ENCODE data around the gene DUSP6.

Gene DUSP6

GRCh38 chr12:89373763-89374572 lies 21.7 kb upstream of the DUSP6 start:
- no peak for DNase-seq

- no peak for DNase-seq
Observed at GRCh38 chr12:89372584-89373370, 20.5 kb upstream of the DUSP6 start.

- DNase-seq, result no peak
Observed at GRCh38 chr12:89370850-89371249, 18.5 kb upstream of the DUSP6 start.

- DNase-seq, result no peak
Observed at GRCh38 chr12:89370421-89370831, 18.1 kb upstream of the DUSP6 start.

GRCh38 chr12:89369166-89369565 lies 16.9 kb upstream of the DUSP6 start:
- no peak for DNase-seq

GRCh38 chr12:89368391-89368790 lies 16.1 kb upstream of the DUSP6 start:
- DNase-seq, result no peak

- no peak for DNase-seq
Observed at GRCh38 chr12:89366676-89367364, 14.5 kb upstream of the DUSP6 start.

GRCh38 chr12:89364631-89365030 lies 12.3 kb upstream of the DUSP6 start:
- no peak for DNase-seq

GRCh38 chr12:89364058-89364457 lies 11.8 kb upstream of the DUSP6 start:
- DNase-seq, result no peak

- DNase-seq, result no peak
Observed at GRCh38 chr12:89363582-89363981, 11.3 kb upstream of the DUSP6 start.

GRCh38 chr12:89363084-89363483 lies 10.8 kb upstream of the DUSP6 start:
- no peak for DNase-seq

GRCh38 chr12:89359615-89360014 lies 7.3 kb upstream of the DUSP6 start:
- DNase-seq, result no peak

- no peak for DNase-seq
Observed at GRCh38 chr12:89358805-89359204, 6.5 kb upstream of the DUSP6 start.

GRCh38 chr12:89357297-89357730 lies 5.0 kb upstream of the DUSP6 start:
- DNase-seq, result no peak

- no peak for DNase-seq
Observed at GRCh38 chr12:89356069-89356665, 3.9 kb upstream of the DUSP6 start.

GRCh38 chr12:89355243-89356068 lies 3.2 kb upstream of the DUSP6 start:
- DNase-seq, result peak in 1 of 2 experiments; percentile 16

- DNase-seq, result peak in 1 of 2 experiments; percentile 15
Observed at GRCh38 chr12:89354612-89355067, 2.3 kb upstream of the DUSP6 start.

- DNase-seq, result peak; percentile 77 to 81
Observed at GRCh38 chr12:89353823-89354611, 1.7 kb upstream of the DUSP6 start.

- DNase-seq, result peak; percentile 59 to 78
Observed at GRCh38 chr12:89353188-89353822, 1.0 kb upstream of the DUSP6 start.

- no peak for DNase-seq
Observed at GRCh38 chr12:89352242-89352491, 134 bp downstream of the DUSP6 start.

Data from SHP77 (cell line).